Activated T-cell treated with anti-CD3 and anti-CD28 coated beads for 4 hours (primary cell): ENCODE results near the gene SORCS3.

ENCODE experiments used
- DNase-seq: peaks from one replicate; pipeline ENCODE4 v3.0.0-alpha.2; 2020

Gene SORCS3

GRCh38 chr10:105128111-105128510 is 487.0 kb downstream of the SORCS3 start:
- no peak for DNase-seq

- no peak for DNase-seq
Measured at GRCh38 chr10:105138358-105138757, 497.3 kb downstream of the SORCS3 start.

DNA sequence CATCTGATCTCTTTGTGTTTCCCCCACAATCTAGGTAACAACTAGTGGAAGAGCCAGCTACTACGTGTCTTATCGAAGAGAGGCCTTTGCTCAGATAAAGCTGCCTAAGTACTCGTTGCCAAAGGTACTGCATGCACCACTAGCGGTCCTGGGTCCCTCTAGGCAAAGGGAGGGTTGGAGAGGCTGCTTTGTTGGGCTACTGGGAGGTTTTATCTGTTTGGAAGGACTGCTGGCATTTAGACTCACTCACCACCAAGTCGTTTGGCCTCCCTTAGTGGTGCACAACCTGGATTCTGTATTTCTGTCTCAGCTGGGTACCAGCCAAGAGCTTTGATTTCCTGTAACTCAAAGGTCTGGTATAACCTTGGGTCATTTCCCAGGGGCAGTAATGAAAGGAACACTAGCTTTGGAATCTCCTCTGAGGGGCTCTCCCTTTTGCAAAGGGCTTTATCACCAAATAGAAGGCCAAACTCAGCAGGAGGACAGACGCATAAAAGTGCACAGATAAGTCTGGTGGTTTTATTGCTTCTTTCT is 498.3 kb downstream of the SORCS3 start:
- DNase-seq, result no peak

- no peak for DNase-seq
Measured at GRCh38 chr10:105140600-105140999, 499.5 kb downstream of the SORCS3 start.

GRCh38 chr10:105145711-105146110 is 504.6 kb downstream of the SORCS3 start:
- no peak for DNase-seq

DNA sequence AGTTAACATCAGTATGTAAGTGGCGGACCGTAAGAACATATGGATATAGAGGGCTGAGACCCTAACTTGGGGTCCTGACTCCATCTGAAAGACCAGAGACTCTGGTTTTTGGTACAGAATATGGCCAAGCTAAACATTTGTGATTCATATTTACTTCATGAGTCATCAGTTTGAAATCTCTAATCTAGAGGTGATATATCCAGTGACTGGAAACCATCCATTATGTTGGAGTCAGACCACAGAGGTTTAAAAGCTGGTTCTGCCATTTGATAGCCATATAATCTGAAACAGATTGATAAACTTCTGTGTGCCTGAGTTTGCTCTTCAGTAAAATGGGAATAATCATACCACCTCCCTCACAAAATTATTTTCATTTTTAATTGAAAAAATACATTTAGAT is 505.3 kb downstream of the SORCS3 start:
- no peak for DNase-seq

DNA sequence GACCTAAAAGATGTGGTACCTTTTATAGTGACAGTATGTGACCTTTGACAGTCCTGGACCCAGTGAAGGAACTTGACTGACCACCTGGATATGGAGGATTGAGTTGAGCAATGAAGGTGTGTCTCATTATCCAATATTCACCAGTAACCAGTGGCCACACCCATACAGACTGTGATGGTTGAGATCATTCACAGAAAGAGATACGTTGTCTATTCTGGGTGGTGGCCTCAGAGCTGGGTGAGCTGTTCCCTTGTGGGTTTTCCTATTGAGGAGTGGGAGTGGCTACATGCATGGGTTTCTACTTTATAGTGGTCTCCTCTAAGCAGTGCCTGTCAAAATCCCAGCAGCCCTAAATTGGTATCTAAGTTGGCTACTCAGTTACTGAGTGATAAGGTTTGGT is 507.4 kb downstream of the SORCS3 start:
- DNase-seq, result no peak

DNA sequence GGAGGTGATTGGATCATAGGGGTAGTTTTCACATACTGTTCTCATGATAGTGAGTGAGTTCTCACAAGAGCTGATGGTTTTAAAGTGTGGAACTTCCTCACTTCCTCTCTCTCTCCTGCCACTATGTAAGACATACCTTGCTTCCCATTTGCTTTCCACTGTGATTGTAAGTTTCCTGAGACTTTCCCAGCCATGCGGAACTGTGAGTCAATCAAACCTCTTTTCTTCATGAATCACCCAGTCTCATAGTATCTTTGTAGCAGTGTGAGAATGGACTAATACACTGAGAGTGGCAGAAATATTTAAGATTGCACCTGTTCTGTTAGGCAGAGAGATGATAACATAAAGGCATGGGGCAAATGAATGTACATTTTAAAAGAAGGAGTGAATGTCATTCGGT is 507.8 kb downstream of the SORCS3 start:
- DNase-seq, result no peak

GRCh38 chr10:105149371-105149891 is 508.3 kb downstream of the SORCS3 start:
- DNase-seq, result no peak

DNA sequence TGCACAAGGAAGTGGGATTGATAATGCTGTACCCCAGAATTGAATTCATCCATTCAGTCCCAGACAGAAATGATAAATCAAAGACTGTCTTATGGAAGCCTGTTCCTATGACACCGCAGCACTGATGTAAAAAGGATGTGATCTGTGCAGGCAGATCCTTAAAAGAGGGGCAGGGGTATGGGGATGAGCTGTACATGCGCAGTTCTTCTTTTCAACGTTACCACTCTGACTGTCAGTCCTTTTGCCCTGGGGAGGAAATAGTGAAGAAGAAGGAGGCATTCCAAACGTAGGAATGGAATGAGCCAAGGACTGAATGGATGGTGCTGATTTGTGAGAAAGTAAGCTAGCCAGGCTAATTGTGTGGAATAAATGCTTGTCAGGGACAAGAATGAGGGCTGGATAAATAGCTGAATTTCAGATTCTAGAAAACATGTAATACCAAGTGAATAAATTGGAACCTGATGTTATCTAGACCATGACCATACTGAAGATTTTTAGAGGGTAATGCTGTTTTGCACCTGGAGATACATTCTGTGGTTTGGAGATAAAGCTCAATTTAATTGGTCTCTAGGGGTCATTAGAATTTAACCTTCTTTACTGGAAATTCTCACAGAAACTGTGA is 509.3 kb downstream of the SORCS3 start:
- DNase-seq, result no peak

GRCh38 chr10:105154736-105155135 is 513.6 kb downstream of the SORCS3 start:
- no peak for DNase-seq

- DNase-seq, result no peak
Measured at GRCh38 chr10:105159268-105159667, 518.2 kb downstream of the SORCS3 start.

DNA sequence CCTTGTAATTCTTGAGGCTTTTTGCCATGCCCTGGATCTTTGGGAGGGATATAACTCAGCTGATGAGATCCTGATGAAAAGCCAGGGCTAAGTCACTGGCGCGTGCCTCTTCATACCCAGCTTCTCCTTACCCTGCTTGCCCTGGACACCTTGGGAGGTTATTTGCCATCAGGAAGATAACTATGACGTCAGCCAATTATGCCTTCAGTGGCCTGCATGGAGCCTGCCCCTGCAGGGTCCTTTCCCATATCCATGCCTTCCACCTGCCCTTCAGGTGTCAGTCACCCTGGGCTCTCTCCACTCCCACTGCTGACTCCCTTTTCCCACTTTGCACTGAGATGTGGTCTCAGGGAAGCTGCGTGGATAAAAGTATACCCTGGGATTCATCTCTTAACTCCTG is 520.1 kb downstream of the SORCS3 start:
- no peak for DNase-seq

- DNase-seq, result no peak
Measured at GRCh38 chr10:105161767-105162166, 520.7 kb downstream of the SORCS3 start.

- DNase-seq, result no peak
Measured at GRCh38 chr10:105170521-105170920, 529.4 kb downstream of the SORCS3 start.

DNA sequence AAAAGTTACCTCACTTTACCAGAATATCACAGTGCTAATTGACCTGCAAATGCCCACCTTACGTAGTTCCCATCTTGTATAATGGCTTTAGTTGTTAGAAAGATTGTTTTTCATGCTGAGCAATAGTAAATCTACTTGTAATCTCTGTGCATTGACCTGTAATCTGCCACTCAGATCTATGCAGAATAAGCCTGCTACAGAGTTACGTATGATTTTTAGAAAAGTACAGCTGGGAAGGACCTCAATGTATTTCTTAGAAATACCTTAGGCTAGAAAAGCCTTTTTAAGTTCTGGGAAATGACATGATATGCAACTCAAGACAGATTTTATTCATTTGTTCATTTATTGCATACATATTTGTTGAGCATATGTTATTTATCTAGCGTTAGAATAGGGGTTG is 530.9 kb downstream of the SORCS3 start:
- DNase-seq, result no peak

- no peak for DNase-seq
Measured at GRCh38 chr10:105181626-105182025, 540.5 kb downstream of the SORCS3 start.

DNA sequence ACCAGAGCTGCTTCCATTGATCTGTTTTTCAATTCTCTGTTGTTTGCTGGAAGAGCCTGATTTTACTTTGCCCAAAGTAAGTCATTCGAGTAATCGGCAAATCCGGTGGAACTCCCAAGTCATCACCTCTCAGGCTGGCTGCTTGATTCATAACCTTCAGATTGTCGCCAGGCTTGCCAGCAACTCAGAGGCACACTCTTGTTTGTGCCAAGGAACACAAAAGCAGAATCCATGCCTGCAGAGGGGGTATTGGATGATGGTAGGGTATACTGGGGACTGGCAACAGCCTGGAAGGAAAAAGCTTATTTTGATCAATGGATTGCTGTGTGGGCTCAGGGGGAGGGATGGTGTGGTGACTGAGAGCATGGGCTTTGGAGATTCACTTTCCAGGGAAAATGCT is 542.4 kb downstream of the SORCS3 start:
- no peak for DNase-seq

GRCh38 chr10:105185161-105185560 is 544.1 kb downstream of the SORCS3 start:
- DNase-seq, result no peak

DNA sequence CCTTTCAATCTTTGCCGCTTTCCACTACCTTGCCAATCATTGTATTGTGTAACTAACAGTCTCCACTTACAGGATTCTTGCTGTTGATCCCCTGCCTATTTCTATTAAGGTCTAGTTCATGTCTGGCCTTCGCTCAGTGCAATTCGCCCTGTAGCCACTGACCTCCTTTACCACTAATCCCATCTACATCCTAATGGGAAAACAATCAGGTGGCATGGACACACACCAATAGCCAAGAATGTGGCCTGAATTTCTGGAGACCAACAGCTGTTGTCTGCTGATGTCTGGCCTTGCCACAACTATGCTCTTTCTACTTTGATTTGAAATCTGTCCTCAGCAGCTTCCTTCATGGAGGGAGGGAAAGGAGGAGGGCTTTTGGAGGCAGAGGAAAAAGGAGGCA is 546.2 kb downstream of the SORCS3 start:
- no peak for DNase-seq

DNA sequence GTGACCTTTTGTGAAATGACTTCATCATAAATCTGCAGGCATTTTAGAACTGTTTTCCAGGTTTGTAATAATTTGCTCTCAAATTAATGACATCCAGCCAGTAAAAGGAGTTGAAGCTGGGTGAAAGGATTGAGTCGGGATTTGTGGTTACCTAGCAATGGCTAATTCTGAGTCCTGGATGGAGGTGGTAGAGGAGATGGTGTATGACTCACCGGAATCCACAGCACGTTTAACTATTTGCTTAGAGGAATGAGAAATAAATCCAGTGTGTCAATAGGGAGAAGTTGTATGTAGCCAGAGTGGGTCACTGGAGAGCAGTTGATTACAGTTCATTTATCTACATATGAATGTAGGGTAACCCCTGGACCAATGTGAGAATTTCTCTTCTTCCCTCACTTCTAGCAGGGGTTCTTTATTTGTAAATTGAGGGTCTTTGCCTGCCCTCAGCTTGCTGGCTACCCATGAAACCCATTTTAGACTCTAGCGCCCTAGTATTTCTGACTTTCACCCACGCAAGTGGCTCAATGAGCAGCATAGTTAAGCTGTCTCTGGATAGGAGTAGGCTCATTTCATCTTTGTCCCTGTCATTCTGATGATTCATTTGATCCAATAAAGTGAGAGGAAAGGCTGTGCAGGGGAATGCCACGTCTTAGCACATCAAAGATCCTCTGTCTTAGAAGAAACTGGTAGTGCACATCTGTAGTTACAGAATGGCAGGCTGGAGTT is 547.8 kb downstream of the SORCS3 start:
- no peak for DNase-seq

DNA sequence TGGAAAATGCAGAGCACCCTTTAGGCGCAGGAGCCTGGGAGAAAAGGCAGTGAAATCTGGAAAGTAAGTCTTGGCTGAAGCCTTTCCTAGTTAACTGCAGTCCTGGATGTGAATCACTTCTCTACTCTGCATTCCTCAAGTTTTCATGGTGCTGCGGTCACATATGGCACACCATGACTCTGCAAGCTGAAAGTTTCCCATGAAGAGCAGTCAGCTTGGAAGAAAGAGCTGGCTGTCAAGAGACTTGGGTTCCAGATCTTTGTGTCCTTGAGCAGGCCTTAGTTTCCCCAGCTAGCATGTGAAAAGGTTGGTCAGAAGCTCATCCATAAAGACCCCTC is 548.3 kb downstream of the SORCS3 start:
- DNase-seq, result no peak

DNA sequence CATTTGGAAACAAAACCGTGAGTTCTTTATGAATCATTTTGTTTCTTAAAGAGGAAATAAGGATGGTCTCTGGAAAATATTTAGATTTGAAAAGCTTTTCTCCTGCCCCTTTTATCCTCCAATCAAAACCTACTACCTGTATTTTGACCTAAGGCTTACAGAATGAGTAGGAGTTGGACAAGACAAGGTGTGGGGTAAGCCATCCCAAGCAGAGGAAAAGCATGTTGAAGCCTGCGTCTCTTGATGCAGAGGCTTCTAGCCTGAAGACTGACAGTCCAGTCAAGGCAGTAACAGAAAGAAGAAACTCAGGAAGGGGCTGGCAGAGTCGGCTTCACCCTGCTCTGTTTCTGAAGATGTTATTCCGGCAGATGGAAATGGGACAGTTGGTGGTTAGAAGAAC is 551.1 kb downstream of the SORCS3 start:
- no peak for DNase-seq

DNA sequence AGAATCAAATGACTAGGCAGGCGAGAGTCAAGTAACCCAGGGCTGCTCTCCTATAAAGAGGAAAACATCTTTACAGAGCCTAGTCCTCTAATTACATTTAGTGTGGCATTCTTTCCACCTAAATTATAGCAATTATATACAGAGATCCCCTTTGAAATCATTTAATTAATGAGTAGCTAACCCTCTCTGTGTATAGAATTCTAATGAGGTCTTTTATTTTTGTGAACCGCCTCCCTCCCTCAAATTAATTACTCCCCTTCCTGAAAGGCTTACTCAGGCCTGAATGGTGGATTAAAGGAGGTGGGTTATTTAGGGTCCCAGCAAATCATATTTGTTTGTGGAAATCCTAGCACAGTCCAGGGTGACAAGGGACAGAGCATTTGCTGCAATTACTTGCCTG is 551.8 kb downstream of the SORCS3 start:
- no peak for DNase-seq

DNA sequence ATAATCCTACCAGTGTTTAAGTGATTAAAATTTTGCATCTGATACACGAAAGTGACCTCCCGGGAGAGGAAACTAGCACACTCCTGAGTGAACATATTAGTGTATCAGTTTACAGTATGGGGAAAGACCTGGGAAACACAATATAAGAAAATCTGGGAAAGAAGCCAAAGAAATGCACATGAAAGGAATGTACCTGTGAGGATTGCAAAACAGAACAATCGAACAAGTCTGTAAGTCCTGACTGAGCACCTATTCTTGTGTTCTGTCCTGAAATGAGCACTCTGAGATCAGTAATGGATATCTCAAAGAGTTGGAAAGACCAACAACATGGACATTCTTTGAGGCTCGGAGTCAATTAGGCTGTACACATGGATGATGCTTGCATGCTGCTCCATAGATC is 554.7 kb downstream of the SORCS3 start:
- DNase-seq, result no peak
